ENCODE data around the gene MAMDC2.
"Not testable (repeated sequence)": the region's sequence is repeated elsewhere in the genome, so short reads cannot be mapped to it uniquely, and the experiment has no call there.

MAMDC2 gene

GRCh38 chr9:70170151-70170790, 126.6 kb downstream of the MAMDC2 start:
- no peak for DNase-seq (ENCODE audit: low spot score)
- H3K27ac ChIP-seq, result no peak overlapping the region
- H3K4me3 ChIP-seq, result no peak overlapping the region
- TF ChIP-seq CTCF (IDR thresholded peaks at IDR 0.05), result no peak

- TF ChIP-seq CTCF (IDR thresholded peaks at IDR 0.05), result no peak
Measured at GRCh38 chr9:70172532-70172931, 128.9 kb downstream of the MAMDC2 start.

GRCh38 chr9:70177121-70177520, 133.5 kb downstream of the MAMDC2 start:
- TF ChIP-seq CTCF (IDR thresholded peaks at IDR 0.05), result no peak
- H3K27ac ChIP-seq, result peak overlapping the region in 1 of 2 donors; percentile 54
- no peak overlapping the region for H3K4me3 ChIP-seq
- no peak for DNase-seq (ENCODE audit: low spot score)

More at GRCh38 chr9:70172532-70172931, 128.9 kb downstream of the MAMDC2 start:
- H3K27ac ChIP-seq, result no peak overlapping the region
- DNase-seq (ENCODE audit: low spot score), result no peak
- H3K4me3 ChIP-seq, result no peak overlapping the region

GRCh38 chr9:70192707-70193106, 149.1 kb downstream of the MAMDC2 start:
- no peak overlapping the region for H3K27ac ChIP-seq
- H3K4me3 ChIP-seq, result no peak overlapping the region
- DNase-seq (ENCODE audit: low spot score), result no peak
- TF ChIP-seq CTCF (IDR thresholded peaks at IDR 0.05), result no peak

GRCh38 chr9:70195456-70195855, 151.8 kb downstream of the MAMDC2 start:
- Histone ChIP-seq H3K27ac (no peak overlapping the region), H3K4me3 (no peak overlapping the region)
- TF ChIP-seq CTCF (IDR thresholded peaks at IDR 0.05), result no peak
- no peak for DNase-seq (ENCODE audit: low spot score)

GRCh38 chr9:70197216-70198044, 153.8 kb downstream of the MAMDC2 start:
- Histone ChIP-seq H3K27ac (no peak overlapping the region), H3K4me3 (no peak overlapping the region)
- TF ChIP-seq CTCF (IDR thresholded peaks at IDR 0.05), result no peak
- no peak for DNase-seq (ENCODE audit: low spot score)

GRCh38 chr9:70204743-70205142, 161.1 kb downstream of the MAMDC2 start:
- H3K27ac ChIP-seq; DNase-seq (ENCODE audit: low spot score); H3K4me3 ChIP-seq: not testable (repeated sequence)

Data from coronary artery (tissue), 2 donors.